Immature natural killer cell (primary cell): ENCODE data around the gene FAF1. TPM values are rescaled to one million over a fixed set of nuclear protein-coding genes. Genes with fewer than 3 reads are reported as not detected.

Experiments
- DNase-seq, 3 donors: peaks; one replicate each; pipeline ENCODE4 v3.0.0; 2022; ENCODE audit warnings: mixed read lengths in 1 of 3
- H3K27ac Mint-ChIP-seq, 6 donors: one replicate each; pipeline ENCODE4 v1.8.0; 2020; ENCODE audit warnings: mixed read lengths in 6 of 6, mild to moderate bottlenecking in 5 of 6, inconsistent platforms in 4 of 6, moderate library complexity in 3 of 6
- H3K27me3 Mint-ChIP-seq, 3 donors: one replicate each; pipeline ENCODE4 v1.8.0; 2020 to 2021; ENCODE audit warnings: low read depth in 3 of 3, mild to moderate bottlenecking in 3 of 3, mixed read lengths in 3 of 3, moderate library complexity in 3 of 3, inconsistent platforms in 1 of 3
- H3K36me3 Mint-ChIP-seq, 3 donors: one replicate each; pipeline ENCODE4 v1.8.0; 2020; ENCODE audit warnings: mixed read lengths in 3 of 3, inconsistent platforms in 2 of 3, mild to moderate bottlenecking in 2 of 3
- H3K4me1 Mint-ChIP-seq, 2 donors: one replicate each; pipeline ENCODE4 v1.8.0; 2020; ENCODE audit warnings: inconsistent platforms in 2 of 2, mild to moderate bottlenecking in 2 of 2, mixed read lengths in 2 of 2, moderate library complexity in 1 of 2
- H3K4me3 Mint-ChIP-seq, 5 donors: one replicate each; pipeline ENCODE4 v1.8.0; 2020; ENCODE audit warnings: mild to moderate bottlenecking in 5 of 5, mixed read lengths in 5 of 5, inconsistent platforms in 3 of 5, moderate library complexity in 3 of 5
- H3K9me3 Mint-ChIP-seq, 6 donors: one replicate each; pipeline ENCODE4 v1.8.0; 2020; ENCODE audit warnings: mild to moderate bottlenecking in 6 of 6, mixed read lengths in 6 of 6, inconsistent platforms in 4 of 6, moderate library complexity in 3 of 6
- polyA plus RNA-seq, 3 donors: library from polyadenylated mRNA; unstranded; fragments of 300-500 nt; fragmentation: Illumina TruSeq; gene quantifications; one replicate each; pipeline ENCODE4 v1.2.3, GENCODE V29; 2021

The FAF1 gene
- polyA plus RNA-seq, 3 donors from 2014 or later: 31.1 to 49.8 (median 44.0) TPM

GRCh38 chr1:50487725-50488124 is 472.3 kb downstream of the FAF1 start:
- no peak overlapping the region for H3K27ac Mint-ChIP-seq
- H3K4me3 Mint-ChIP-seq: no peak overlapping the region
- peaks cover 37 to 57% of the 10 kb centered on the region in 2 donors for H3K4me1 Mint-ChIP-seq
- peaks cover 0 to 5% (median 2%) of the 10 kb centered on the region in 3 donors for H3K27me3 Mint-ChIP-seq
- no peaks in the 10 kb centered on the region for H3K9me3 Mint-ChIP-seq
- peaks cover 40 to 61% (median 54%) of the 10 kb centered on the region in 3 donors for H3K36me3 Mint-ChIP-seq
- no peak for DNase-seq

- Mint-ChIP-seq H3K4me3 (no peak overlapping the region), H3K27me3 (peaks cover 0 to 2% (median 0%) of the 10 kb centered on the region in 3 donors), H3K4me1 (peaks cover 5 to 9% of the 10 kb centered on the region in 2 donors), H3K9me3 (no peaks in the 10 kb centered on the region), H3K36me3 (peaks cover 7 to 26% (median 16%) of the 10 kb centered on the region in 3 donors), H3K27ac (no peak overlapping the region)
- no peak for DNase-seq
Observed at GRCh38 chr1:50481142-50481736, 478.8 kb downstream of the FAF1 start.

GRCh38 chr1:50476800-50477199 is 483.3 kb downstream of the FAF1 start:
- DNase-seq: no peak
- Mint-ChIP-seq H3K27me3 (peaks cover 0 to 1% (median 0%) of the 10 kb centered on the region in 3 donors), H3K9me3 (no peaks in the 10 kb centered on the region), H3K4me3 (no peak overlapping the region), H3K27ac (no peak overlapping the region), H3K4me1 (no peaks in the 10 kb centered on the region), H3K36me3 (peaks cover 14 to 34% (median 20%) of the 10 kb centered on the region in 3 donors)

GRCh38 chr1:50474859-50475809 is 484.9 kb downstream of the FAF1 start:
- peaks cover 0 to 3% (median 0%) of the 10 kb centered on the region in 3 donors for H3K27me3 Mint-ChIP-seq
- DNase-seq: no peak
- H3K27ac Mint-ChIP-seq: no peak overlapping the region
- H3K36me3 Mint-ChIP-seq: peaks cover 17 to 36% (median 24%) of the 10 kb centered on the region in 3 donors
- H3K4me3 Mint-ChIP-seq: no peak overlapping the region
- no peaks in the 10 kb centered on the region for H3K4me1 Mint-ChIP-seq
- no peaks in the 10 kb centered on the region for H3K9me3 Mint-ChIP-seq

GRCh38 chr1:50473513-50473912 is 486.6 kb downstream of the FAF1 start:
- no peaks in the 10 kb centered on the region for H3K4me1 Mint-ChIP-seq
- H3K4me3 Mint-ChIP-seq: no peak overlapping the region
- H3K36me3 Mint-ChIP-seq: peaks cover 17 to 43% (median 30%) of the 10 kb centered on the region in 3 donors
- no peak overlapping the region for H3K27ac Mint-ChIP-seq
- no peaks in the 10 kb centered on the region for H3K9me3 Mint-ChIP-seq
- no peak for DNase-seq
- peaks cover 0 to 3% (median 0%) of the 10 kb centered on the region in 3 donors for H3K27me3 Mint-ChIP-seq

- Mint-ChIP-seq H3K4me1 (no peaks in the 10 kb centered on the region), H3K27me3 (peaks cover 0 to 3% (median 0%) of the 10 kb centered on the region in 3 donors), H3K9me3 (no peaks in the 10 kb centered on the region), H3K27ac (no peak overlapping the region), H3K4me3 (no peak overlapping the region), H3K36me3 (peaks cover 17 to 43% (median 31%) of the 10 kb centered on the region in 3 donors)
- no peak for DNase-seq
Observed at GRCh38 chr1:50471967-50472366, 488.1 kb downstream of the FAF1 start.

GRCh38 chr1:50462964-50463363 is 497.1 kb downstream of the FAF1 start:
- Mint-ChIP-seq H3K9me3 (no peaks in the 10 kb centered on the region), H3K4me1 (peaks cover 20 to 23% of the 10 kb centered on the region in 2 donors), H3K27ac (no peak overlapping the region), H3K4me3 (no peak overlapping the region), H3K36me3 (peaks cover 3 to 19% (median 4%) of the 10 kb centered on the region in 3 donors), H3K27me3 (no peaks in the 10 kb centered on the region)
- no peak for DNase-seq

GRCh38 chr1:50458507-50458906 is 501.6 kb downstream of the FAF1 start:
- Mint-ChIP-seq H3K9me3 (no peaks in the 10 kb centered on the region), H3K4me3 (peak overlapping the region in 3 of 5 donors; percentile 1 to 34 (median 21)), H3K4me1 (peaks cover 20 to 30% of the 10 kb centered on the region in 2 donors), H3K36me3 (peaks cover 3 to 22% (median 4%) of the 10 kb centered on the region in 3 donors), H3K27ac (peak overlapping the region in 3 of 6 donors; percentile 11 to 43 (median 16)), H3K27me3 (peaks cover 0 to 2% (median 1%) of the 10 kb centered on the region in 3 donors)
- DNase-seq: peak; percentile 2 to 12 (median 3)

- no peak overlapping the region for H3K27ac Mint-ChIP-seq
- no peaks in the 10 kb centered on the region for H3K9me3 Mint-ChIP-seq
- DNase-seq: no peak
- no peak overlapping the region for H3K4me3 Mint-ChIP-seq
- H3K27me3 Mint-ChIP-seq: peaks cover 0 to 2% (median 1%) of the 10 kb centered on the region in 3 donors
- peaks cover 0 to 9% (median 4%) of the 10 kb centered on the region in 3 donors for H3K36me3 Mint-ChIP-seq
- peaks cover 49 to 59% of the 10 kb centered on the region in 2 donors for H3K4me1 Mint-ChIP-seq
Observed at GRCh38 chr1:50454911-50455310, 505.2 kb downstream of the FAF1 start.

- Mint-ChIP-seq H3K4me1 (peaks cover 34 to 43% of the 10 kb centered on the region in 2 donors), H3K9me3 (no peaks in the 10 kb centered on the region), H3K27ac (peak overlapping the region in 3 of 6 donors; percentile 31 to 67 (median 47)), H3K27me3 (peaks cover 0 to 2% (median 1%) of the 10 kb centered on the region in 3 donors), H3K4me3 (no peak overlapping the region), H3K36me3 (peaks cover 0 to 9% (median 4%) of the 10 kb centered on the region in 3 donors)
- no peak for DNase-seq
Observed at GRCh38 chr1:50453266-50453665, 506.8 kb downstream of the FAF1 start.

- H3K27ac Mint-ChIP-seq: peak overlapping the region in 3 of 6 donors; percentile 31 to 67 (median 47)
Observed at GRCh38 chr1:50452700-50453099, 507.4 kb downstream of the FAF1 start.

GRCh38 chr1:50450861-50451653 is 509.0 kb downstream of the FAF1 start:
- Mint-ChIP-seq H3K9me3 (no peaks in the 10 kb centered on the region), H3K36me3 (peaks cover 0 to 4% (median 3%) of the 10 kb centered on the region in 3 donors), H3K27me3 (no peaks in the 10 kb centered on the region), H3K27ac (peak overlapping the region; percentile 72 to 86 (median 84)), H3K4me3 (peak overlapping the region; percentile 43 to 70 (median 53)), H3K4me1 (peaks cover 33 to 40% of the 10 kb centered on the region in 2 donors)
- peak; percentile 47 to 54 (median 50) for DNase-seq

More at GRCh38 chr1:50452700-50453099, 507.4 kb downstream of the FAF1 start:
- no peaks in the 10 kb centered on the region for H3K9me3 Mint-ChIP-seq
- peaks cover 0 to 9% (median 4%) of the 10 kb centered on the region in 3 donors for H3K36me3 Mint-ChIP-seq
- H3K27me3 Mint-ChIP-seq: peaks cover 0 to 2% (median 1%) of the 10 kb centered on the region in 3 donors
- DNase-seq: peak; percentile 22 to 34 (median 34)
- H3K4me1 Mint-ChIP-seq: peaks cover 33 to 40% of the 10 kb centered on the region in 2 donors
- peak overlapping the region in 2 of 5 donors; percentile 8 to 55 for H3K4me3 Mint-ChIP-seq

GRCh38 chr1:50447961-50448360 is 512.1 kb downstream of the FAF1 start:
- Mint-ChIP-seq H3K4me3 (no peak overlapping the region), H3K27ac (peak overlapping the region in 1 of 6 donors; percentile 36), H3K9me3 (no peaks in the 10 kb centered on the region), H3K27me3 (no peaks in the 10 kb centered on the region), H3K36me3 (peaks cover 0 to 3% (median 2%) of the 10 kb centered on the region in 3 donors), H3K4me1 (peaks cover 27 to 28% of the 10 kb centered on the region in 2 donors)
- no peak for DNase-seq
